ENCODE measurements around the gene CTAGE1.

DNA sequence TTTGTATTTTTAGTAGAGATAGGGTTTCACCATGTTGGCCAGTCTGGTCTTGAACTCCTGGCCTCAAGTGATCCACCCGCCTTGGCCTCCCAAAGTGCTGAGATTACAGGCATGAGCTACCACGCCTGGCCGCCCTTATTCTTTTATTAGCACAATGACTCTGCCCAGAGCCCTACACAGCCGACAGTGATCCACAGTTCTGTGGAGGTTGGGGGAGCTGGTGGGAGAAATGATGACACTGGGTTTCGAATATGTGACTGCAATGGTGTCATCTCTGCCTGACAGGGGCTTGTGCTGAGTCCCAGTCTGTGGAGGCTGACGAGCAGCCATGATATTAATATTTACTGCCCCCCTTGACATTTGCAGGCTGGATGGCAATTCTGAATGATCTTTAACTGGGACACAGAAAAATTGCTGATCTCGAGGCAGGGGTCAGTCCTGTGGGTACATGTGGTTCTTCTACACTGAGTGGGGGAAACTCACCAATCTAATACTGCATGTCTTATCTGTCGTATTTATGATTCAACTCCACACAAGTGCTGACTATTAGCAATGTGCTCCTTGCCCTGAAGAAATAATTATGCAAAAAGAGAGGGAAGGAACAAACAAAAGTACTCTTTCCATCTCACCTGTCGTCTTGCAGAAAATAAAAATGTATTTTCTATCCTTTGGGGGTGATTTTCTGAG is 6.3 kb upstream of the CTAGE1 start:
- TF ChIP-seq, protein P1, sequence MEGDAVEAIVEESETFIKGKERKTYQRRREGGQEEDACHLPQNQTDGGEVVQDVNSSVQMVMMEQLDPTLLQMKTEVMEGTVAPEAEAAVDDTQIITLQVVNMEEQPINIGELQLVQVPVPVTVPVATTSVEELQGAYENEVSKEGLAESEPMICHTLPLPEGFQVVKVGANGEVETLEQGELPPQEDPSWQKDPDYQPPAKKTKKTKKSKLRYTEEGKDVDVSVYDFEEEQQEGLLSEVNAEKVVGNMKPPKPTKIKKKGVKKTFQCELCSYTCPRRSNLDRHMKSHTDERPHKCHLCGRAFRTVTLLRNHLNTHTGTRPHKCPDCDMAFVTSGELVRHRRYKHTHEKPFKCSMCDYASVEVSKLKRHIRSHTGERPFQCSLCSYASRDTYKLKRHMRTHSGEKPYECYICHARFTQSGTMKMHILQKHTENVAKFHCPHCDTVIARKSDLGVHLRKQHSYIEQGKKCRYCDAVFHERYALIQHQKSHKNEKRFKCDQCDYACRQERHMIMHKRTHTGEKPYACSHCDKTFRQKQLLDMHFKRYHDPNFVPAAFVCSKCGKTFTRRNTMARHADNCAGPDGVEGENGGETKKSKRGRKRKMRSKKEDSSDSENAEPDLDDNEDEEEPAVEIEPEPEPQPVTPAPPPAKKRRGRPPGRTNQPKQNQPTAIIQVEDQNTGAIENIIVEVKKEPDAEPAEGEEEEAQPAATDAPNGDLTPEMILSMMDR (IDR thresholded peaks at IDR 0.05; ENCODE audit: poor library complexity) = no peak
- TF ChIP-seq EZH2phosphoT487 (IDR thresholded peaks at IDR 0.05; ENCODE audit: low read depth, severe bottlenecking, unreplicated experiment) = no peak
- no peak for TF ChIP-seq EZH2 (IDR thresholded peaks at IDR 0.05; ENCODE audit: borderline replicate concordance)

Data from hepatocyte (in vitro differentiated cells).